ENCODE data around the gene NBAS. TPM values are rescaled to one million over a fixed set of nuclear protein-coding genes. Genes with fewer than 3 reads are reported as not detected.

The NBAS gene
- total and polyA plus RNA-seq, 2 of the 4 experiments (the other 2 are of a cell fraction), result 22.3 to 105 TPM

- Histone ChIP-seq H3K4me1 (ENCODE audit: control insufficient read depth, insufficient read depth, low read length) (no peaks in the 10 kb centered on the region), H2BK20ac (ENCODE audit: low read depth, low read length) (no peak overlapping the region), H2BK5ac (ENCODE audit: low read depth, low read length, poor library complexity, severe bottlenecking) (no peak overlapping the region), H2BK15ac (ENCODE audit: low read depth, low read length) (no peak overlapping the region), H3K36me3 (ENCODE audit: control insufficient read depth, insufficient read depth, low read length) (peaks cover 53% of the 10 kb centered on the region), H3K27ac (ENCODE audit: insufficient read depth, low read length) (no peak overlapping the region), H3K27me3 (ENCODE audit: control insufficient read depth, insufficient read depth, low read length) (no peaks in the 10 kb centered on the region), H3K9me1 (ENCODE audit: insufficient read depth, low read length) (no peaks in the 10 kb centered on the region), H3K9ac (ENCODE audit: low read depth, low read length) (no peak overlapping the region), H2AK9ac (replicated peaks; ENCODE audit: low read depth, low read length, poor library complexity) (no peak overlapping the region), H3K18ac (ENCODE audit: low read depth, low read length) (no peak overlapping the region), H4K5ac (ENCODE audit: low read depth, low read length) (no peak overlapping the region), H3K4me2 (ENCODE audit: low read depth, low read length) (no peak overlapping the region), H3K4me3 (ENCODE audit: insufficient read depth, low read depth, low read length) (no peak overlapping the region), H2BK120ac (ENCODE audit: low read depth, low read length) (no peak overlapping the region), H3K4ac (ENCODE audit: low read depth, low read length) (no peak overlapping the region), H3K56ac (ENCODE audit: extremely low read depth, insufficient read depth, low read length) (no peak overlapping the region), H4K20me1 (ENCODE audit: insufficient read depth, low read length) (no peaks in the 10 kb centered on the region; the same call in 1 of the 2 replicates), H3K23ac (ENCODE audit: low read depth, low read length) (no peak overlapping the region), H4K8ac (ENCODE audit: low read depth in 2 of 2, low read length in 2 of 2) (no peak overlapping the region), H2AFZ (replicated peaks; ENCODE audit: low read length, poor library complexity) (no peak overlapping the region), H4K91ac (ENCODE audit: insufficient read depth, low read depth, low read length) (no peak overlapping the region), H3K79me1 (ENCODE audit: low read depth in 1 of 2, low read length in 2 of 2) (no peaks in the 10 kb centered on the region; a peak in 1 of 4 replicates), H2AK5ac (ENCODE audit: low read depth, low read length) (no peak overlapping the region), H3K9me3 (ENCODE audit: control insufficient read depth, insufficient read depth, low read length) (no peaks in the 10 kb centered on the region), H3K14ac (replicated peaks; ENCODE audit: low read depth, low read length) (no peak overlapping the region)
- no peak for ATAC-seq (ENCODE audit: low read depth)
- dilution Hi-C loops (cut with HindIII; ENCODE audit: low sequenced_read_pairs, unreplicated experiment), result no loop called here
- TF ChIP-seq FOS (IDR thresholded peaks at IDR 0.05; ENCODE audit: low read depth, low read length) (no peak), SMC3 (IDR thresholded peaks at IDR 0.05; ENCODE audit: low read depth, low read length) (no peak), MAFK (IDR thresholded peaks at IDR 0.05; ENCODE audit: low read depth, low read length) (no peak), ELK1 (IDR thresholded peaks at IDR 0.05; ENCODE audit: borderline replicate concordance, low read depth, low read length) (no peak), CHD1 (IDR thresholded peaks at IDR 0.05; ENCODE audit: low read depth, low read length) (no peak)
- in situ Hi-C loops (cut with MboI; ENCODE audit: low sequenced_read_pairs), result no loop called here
- intact Hi-C loops (cut with micrococcal nuclease), result no loop called here
- ChIA-PET CTCF (no interaction called here), POLR2A (ENCODE audit: unreplicated experiment) (no interaction called here)
- no peak for DNase-seq
- BruUV-seq (replicated peaks), result no TSS peak
- WGBS, 2 experiments (ENCODE audit: extremely low coverage in 2 of 2, insufficient read length in 1 of 2), result no CpG with 5 or more reads among the region's 2 CpGs
These were observed 42.8 kb upstream of the NBAS start for GRCh38 chr2:15603948-15604347.

Data from IMR-90 (cell line).